Activated T-cell treated with anti-CD3 and anti-CD28 coated beads for 24 hours (primary cell): ENCODE measurements around the gene KRTAP9-2.
"Not testable (repeated sequence)": the region's sequence is repeated elsewhere in the genome, so short reads cannot be mapped to it uniquely, and the experiment has no call there.

Experiments used
- DNase-seq: peaks from one replicate; pipeline ENCODE4 v3.0.0-alpha.2; 2020; ENCODE audit warnings: low read depth

Gene KRTAP9-2

GRCh38 chr17:41226598-41227095, at the start of gene KRTAP9-2:
KRTAP9-2 (plus strand) TSS chr17:41226648; CDS start chr17:41226655, 7 bp downstream.
- not testable (repeated sequence) for DNase-seq

DNA sequence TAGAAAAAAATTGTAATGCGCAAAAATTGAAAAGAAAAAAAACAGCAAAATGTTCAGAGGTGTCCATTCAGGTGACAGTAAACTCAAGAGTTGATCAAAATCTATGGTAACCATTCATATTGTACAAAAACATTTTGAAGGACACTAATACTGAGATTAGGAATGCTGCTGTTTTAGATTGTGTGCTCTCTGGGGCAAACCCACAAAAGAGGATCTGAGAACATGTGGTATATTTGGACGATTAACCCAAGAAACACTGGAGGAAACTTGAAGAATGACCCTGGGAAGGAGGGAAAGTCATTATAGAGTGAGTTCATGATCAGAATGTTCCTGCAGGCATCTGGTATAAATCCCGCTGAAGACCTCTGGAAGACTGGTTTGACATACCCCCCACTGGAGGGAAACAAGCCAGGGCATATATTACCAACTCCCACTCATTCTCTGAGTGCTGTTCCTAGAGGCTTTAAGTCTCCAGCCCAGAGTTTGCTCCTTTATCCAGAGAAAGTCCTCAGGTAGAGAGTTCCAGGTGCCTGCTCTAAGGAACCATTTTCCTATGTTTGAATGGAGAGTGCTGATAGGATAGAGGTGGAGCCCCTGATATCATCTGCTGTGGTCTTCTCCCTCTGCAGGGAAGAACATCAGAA, 49.6 kb upstream of the KRTAP9-2 start:
- DNase-seq, result no peak

GRCh38 chr17:41177727-41178271, 48.6 kb upstream of the KRTAP9-2 start, which contains the start of gene KRTAP4-2:
KRTAP4-2 (minus strand) TSS chr17:41178221; CDS start chr17:41178164, 57 bp downstream.
- DNase-seq, result no peak

DNA sequence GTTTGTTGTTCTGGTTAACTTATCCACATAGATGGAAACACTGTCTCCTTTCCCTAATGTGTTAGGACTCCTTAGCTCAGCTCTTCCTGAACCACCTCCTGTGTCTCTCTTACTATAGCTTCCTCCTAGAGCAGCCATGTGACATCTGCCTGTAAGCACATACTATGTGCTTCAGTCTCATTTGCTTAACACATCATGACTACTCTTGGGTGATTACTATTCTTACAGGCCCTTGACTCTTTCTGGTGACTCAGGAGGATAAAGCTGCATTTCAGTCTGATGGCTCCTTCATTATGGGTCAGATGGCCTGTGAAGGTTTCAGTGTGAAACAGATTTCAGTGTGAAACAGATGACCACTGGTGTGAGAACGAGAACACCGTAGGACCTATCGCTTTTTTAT, 48.1 kb upstream of the KRTAP9-2 start:
- no peak for DNase-seq

DNA sequence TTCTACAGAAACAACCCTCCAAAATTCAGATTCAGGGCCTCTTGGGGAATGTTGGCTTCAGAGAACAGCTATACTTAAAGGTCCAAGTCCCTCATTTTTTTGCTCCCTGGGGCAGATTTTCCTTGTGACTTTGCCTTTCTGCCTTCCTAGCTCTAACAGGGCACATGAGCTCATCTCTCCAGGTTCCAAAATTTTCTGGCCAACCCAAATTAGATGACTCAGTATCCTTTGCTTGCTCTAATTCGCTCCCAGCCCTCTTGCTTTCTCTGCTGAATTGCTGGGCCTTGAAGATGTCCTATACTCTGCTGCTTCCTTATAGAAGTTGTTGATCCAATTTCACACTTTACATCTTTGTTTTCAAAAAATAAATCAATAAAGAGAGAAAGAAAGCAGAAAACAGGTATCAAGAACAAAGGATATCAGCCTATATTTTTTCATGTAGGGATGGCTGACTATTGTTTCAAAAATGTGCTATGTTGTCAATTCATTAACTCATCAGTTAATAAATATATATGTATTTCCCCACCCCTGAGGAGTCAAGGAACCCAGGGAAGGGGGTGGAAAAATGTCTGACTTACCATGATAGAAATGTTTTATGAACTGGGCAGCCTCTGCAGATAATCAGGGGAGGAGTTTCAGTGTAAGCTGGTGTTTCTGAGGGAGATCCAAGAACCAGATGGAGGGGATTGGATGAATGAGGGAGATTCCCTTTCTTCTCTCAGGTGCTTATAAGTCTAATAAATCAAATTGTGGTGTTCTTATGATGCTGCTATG, 47.4 kb upstream of the KRTAP9-2 start:
- DNase-seq, result no peak

DNA sequence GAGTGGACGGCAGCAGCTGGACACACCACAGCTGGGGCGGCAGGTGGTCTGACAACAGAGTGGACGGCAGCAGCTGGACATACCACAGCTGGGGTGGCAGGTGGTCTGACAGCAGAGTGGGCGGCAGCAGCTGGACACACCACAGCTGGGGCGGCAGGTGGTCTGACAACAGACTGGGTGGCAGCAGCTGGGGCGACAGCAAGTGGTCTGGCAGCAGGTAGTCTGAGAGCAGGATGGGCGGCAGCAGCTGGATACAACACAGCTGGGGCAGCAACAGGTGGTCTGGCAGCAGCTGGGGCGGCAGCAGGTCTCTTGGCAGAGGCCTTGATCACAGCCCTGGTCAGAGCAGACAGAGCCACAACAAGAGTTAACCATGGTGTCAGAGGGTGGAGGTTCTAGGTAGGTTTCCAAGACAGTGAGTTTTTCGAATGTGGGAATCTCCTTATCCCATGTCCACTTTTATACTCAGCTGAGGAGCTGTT, 41.9 kb upstream of the KRTAP9-2 start, which contains the start of gene KRTAP4-1:
Gene KRTAP4-1, minus strand, starts transcription at position 432 of the 482 bp plus-strand sequence. Its CDS starts 57 bp downstream, at position 375.
- no peak for DNase-seq

GRCh38 chr17:41185001-41185400, 41.4 kb upstream of the KRTAP9-2 start:
- DNase-seq, result no peak

GRCh38 chr17:41186872-41187271, 39.6 kb upstream of the KRTAP9-2 start:
- DNase-seq, result no peak

- not testable (repeated sequence) for DNase-seq
Observed at GRCh38 chr17:41189837-41190318, 36.6 kb upstream of the KRTAP9-2 start, which contains the start of gene KRTAP9-1. KRTAP9-1 (plus strand) TSS chr17:41189887; CDS start chr17:41189887, 0 bp downstream.

DNA sequence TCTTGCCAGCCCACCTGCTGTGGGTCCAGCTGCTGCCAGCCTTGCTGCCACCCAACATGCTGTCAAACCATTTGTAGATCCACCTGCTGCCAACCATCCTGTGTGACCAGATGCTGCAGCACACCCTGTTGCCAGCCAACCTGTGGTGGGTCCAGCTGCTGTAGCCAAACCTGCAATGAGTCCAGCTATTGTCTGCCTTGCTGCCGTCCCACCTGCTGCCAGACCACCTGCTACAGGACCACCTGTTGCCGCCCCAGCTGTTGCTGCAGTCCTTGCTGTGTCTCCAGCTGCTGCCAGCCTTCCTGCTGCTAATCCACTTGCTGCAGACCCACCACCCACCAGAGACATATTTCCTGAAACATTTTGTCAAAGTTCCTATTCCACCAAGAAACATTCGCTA, 36.1 kb upstream of the KRTAP9-2 start:
- DNase-seq, result no peak

DNA sequence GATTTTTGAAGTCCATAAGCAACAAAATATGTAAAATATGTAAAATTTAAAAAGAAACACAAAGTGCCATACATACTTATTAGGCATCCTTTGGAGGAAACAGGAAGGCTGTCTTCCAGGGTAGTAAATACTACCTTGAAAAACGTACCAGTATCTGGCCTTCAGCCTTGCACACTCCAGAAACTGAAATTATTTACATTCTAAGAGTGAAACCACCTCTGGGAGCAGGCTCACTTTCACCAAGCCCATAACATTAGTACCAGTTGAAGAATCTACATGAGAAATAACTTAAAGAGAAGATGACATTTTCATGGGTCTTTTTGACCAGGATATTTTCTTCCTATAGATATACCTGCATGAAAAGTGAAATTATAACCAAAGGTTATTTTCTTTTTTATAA, 30.4 kb upstream of the KRTAP9-2 start:
- no peak for DNase-seq

- no peak for DNase-seq
Observed at GRCh38 chr17:41199421-41200078, 26.9 kb upstream of the KRTAP9-2 start.

DNA sequence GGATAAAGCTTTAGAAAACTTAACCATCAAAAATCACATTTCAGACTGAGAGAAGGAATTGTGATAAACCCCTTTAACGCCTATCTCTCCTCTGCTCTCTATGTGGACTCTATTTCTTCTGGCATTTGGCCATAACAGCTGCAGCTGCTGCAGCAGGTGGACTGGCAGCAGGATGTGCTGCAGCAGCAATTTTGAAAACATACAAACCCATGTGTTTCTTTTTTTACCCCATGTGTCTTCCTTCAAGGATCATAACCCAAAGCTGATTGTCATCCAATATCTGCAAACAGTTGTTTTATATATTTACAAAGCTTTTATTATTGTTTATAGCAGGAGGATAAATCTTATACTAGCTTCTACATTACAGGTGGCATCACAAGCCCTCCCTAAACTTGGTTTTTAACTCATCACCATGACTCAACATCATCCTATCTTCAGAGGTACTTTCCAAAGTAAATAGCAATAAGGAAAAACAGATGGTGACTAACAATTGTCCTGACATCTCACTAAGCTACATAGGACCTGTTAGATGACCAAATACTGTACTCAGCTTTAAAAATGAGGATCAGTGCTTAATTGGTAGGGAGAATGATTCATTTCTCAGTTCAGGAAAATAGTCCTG, 14.5 kb upstream of the KRTAP9-2 start:
- no peak for DNase-seq

- no peak for DNase-seq
Observed at GRCh38 chr17:41212524-41213169, 13.8 kb upstream of the KRTAP9-2 start.

- DNase-seq, result no peak
Observed at GRCh38 chr17:41215681-41216080, 10.8 kb upstream of the KRTAP9-2 start.

DNA sequence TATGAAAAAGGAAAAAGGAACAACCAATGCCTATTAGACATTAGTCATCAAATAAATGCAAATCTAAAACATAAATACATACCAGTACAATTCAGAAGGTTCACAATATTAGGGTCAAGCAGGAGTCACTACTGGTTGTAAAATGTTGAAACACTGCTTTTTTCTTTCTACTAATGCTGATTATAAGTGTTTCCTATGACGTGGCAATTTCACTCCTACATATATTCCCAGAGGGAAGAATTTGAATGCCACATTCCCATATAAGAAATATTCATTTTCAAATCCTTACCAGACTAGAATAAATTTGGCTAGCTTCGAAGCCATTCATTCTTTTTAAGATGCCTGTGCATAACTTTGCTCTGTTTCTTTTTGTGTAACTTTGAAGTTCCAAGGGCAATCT, 2.6 kb upstream of the KRTAP9-2 start:
- no peak for DNase-seq

DNA sequence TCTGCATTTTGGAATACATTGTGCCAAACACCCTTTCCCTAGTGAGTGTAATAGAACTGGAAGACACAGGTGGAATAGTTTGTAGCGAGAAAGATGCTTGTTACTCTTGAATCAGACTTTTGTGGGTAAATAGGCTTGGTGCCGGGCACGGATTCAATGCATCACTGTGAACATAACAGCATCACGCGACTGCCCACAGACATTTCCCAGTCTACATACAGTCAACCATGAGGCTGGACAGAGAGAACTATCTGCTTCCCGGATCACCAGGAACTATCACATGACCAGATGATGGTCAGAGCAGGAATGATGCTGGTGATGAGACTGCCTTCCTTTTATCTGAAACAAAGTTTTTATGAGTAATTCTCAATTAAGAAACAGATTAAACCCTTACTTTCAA, 397 bp upstream of the KRTAP9-2 start:
- DNase-seq, result no peak

- no peak for DNase-seq
Observed at GRCh38 chr17:41230094-41230493, 3.6 kb downstream of the KRTAP9-2 start.

DNA sequence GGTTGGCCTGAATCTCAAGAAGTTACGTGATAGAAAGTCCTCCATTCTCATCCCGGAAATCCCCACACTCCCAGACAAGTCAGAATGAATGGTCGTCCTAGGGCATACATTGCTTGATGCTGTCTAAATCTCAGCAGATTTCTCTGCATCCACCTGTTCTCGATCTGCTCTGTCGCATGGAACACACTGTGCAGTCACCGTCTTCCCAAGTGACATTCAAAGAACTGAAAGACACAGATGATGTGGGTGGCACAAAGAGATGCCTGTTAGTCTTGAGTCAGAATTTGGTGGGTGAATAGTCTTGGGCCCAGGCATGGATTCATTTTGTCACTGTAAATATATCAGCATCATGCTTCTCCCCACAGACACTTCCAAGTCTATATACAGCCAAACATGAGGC, 5.3 kb downstream of the KRTAP9-2 start:
- DNase-seq, result no peak

GRCh38 chr17:41232399-41233105, 6.1 kb downstream of the KRTAP9-2 start, which contains the start of gene KRTAP9-3:
KRTAP9-3 (plus strand) TSS chr17:41232449; CDS start chr17:41232502, 53 bp downstream.
- DNase-seq, result not testable (repeated sequence)
